Activated CD8-positive, alpha-beta memory T cell treated with anti-CD3 and anti-CD28 coated beads for 4 hours (primary cell): Measurements from ENCODE around the gene LEF1.

Experiments
- DNase-seq, 2 donors: peaks; one replicate each; pipeline ENCODE4 v3.0.0-alpha.2; 2020; ENCODE audit warnings: low read depth in 2 of 2

LEF1 gene

GRCh38 chr4:108168671-108169523, at the start of gene LEF1:
Gene LEF1 (minus strand): TSS chr4:108168932. CDS start chr4:108167767, 1,165 bp downstream.
- DNase-seq: peak; percentile 44 to 53

- no peak for DNase-seq
These were observed 47.8 kb upstream of the LEF1 start for GRCh38 chr4:108216510-108216909.

- no peak for DNase-seq
These were observed 46.3 kb upstream of the LEF1 start for GRCh38 chr4:108215055-108215454.

GRCh38 chr4:108213723-108214122, 45.0 kb upstream of the LEF1 start:
- no peak for DNase-seq

GRCh38 chr4:108213308-108213707, 44.6 kb upstream of the LEF1 start:
- no peak for DNase-seq

GRCh38 chr4:108210989-108211835, 42.5 kb upstream of the LEF1 start:
- no peak for DNase-seq

GRCh38 chr4:108209489-108209888, 40.8 kb upstream of the LEF1 start:
- no peak for DNase-seq

GRCh38 chr4:108205859-108206258, 37.1 kb upstream of the LEF1 start:
- no peak for DNase-seq

GRCh38 chr4:108204518-108204917, 35.8 kb upstream of the LEF1 start:
- no peak for DNase-seq

- no peak for DNase-seq
These were observed 34.6 kb upstream of the LEF1 start for GRCh38 chr4:108203377-108203776.

GRCh38 chr4:108201774-108202173, 33.0 kb upstream of the LEF1 start:
- DNase-seq: no peak

- DNase-seq: no peak
These were observed 31.1 kb upstream of the LEF1 start for GRCh38 chr4:108199881-108200280.

- no peak for DNase-seq
These were observed 25.3 kb upstream of the LEF1 start for GRCh38 chr4:108193886-108194672.

GRCh38 chr4:108192935-108193334, 24.2 kb upstream of the LEF1 start:
- no peak for DNase-seq

- DNase-seq: no peak
These were observed 23.3 kb upstream of the LEF1 start for GRCh38 chr4:108192056-108192455.

GRCh38 chr4:108191269-108191914, 22.7 kb upstream of the LEF1 start:
- no peak for DNase-seq

GRCh38 chr4:108188770-108189169, 20.0 kb upstream of the LEF1 start:
- no peak for DNase-seq

- no peak for DNase-seq
These were observed 16.5 kb upstream of the LEF1 start for GRCh38 chr4:108185252-108185651.

- no peak for DNase-seq
These were observed 15.8 kb upstream of the LEF1 start for GRCh38 chr4:108184453-108185049.

- no peak for DNase-seq
These were observed 13.0 kb upstream of the LEF1 start for GRCh38 chr4:108181704-108182103.

- no peak for DNase-seq
These were observed 11.8 kb upstream of the LEF1 start for GRCh38 chr4:108180513-108180912.
